ENCODE measurements around the gene EVX2. TPM values are rescaled to one million over a fixed set of nuclear protein-coding genes. Genes with fewer than 3 reads are reported as not detected.

The EVX2 gene
- total and polyA plus RNA-seq, 10 donors: not detected

- no peak overlapping the region for H3K27ac ChIP-seq
- peaks cover 0 to 5% (median 0%) of the 10 kb centered on the region in 8 donors for H3K9me3 ChIP-seq
- intact Hi-C loops (cut with DNase I; ENCODE audit: low total_unique reads): loop anchor here (10.0 kb wide), 1 partner anchor 704 kb away; no protein-coding TSS in a partner anchor
- H3K36me3 ChIP-seq: no peaks in the 10 kb centered on the region
- DNase-seq: no peak
- H3K4me3 ChIP-seq: no peak overlapping the region
- H3K4me1 ChIP-seq: peaks cover 10 to 43% (median 25%) of the 10 kb centered on the region in 6 donors
- H3K27me3 ChIP-seq (replicated peaks in 1 of 7): peaks cover 20 to 100% (median 97%) of the 10 kb centered on the region in 7 donors
- 3 to 4% (median 3%) methylated on average over 16 of the region's 16 CpGs for WGBS, 5 donors
- TF ChIP-seq POLR2A (IDR thresholded peaks at IDR 0.05): no peak
- peak in 2 of 3 donors; percentile 30 to 38 for TF ChIP-seq POLR2AphosphoS5 (IDR thresholded peaks at IDR 0.05)
- TF ChIP-seq CTCF (IDR thresholded peaks at IDR 0.05 in 8 of 11, conservative IDR thresholded peaks at IDR 0.05 in 3 of 11): peak in 7 of 11 experiments; percentile 33 to 52 (median 40)
Measured at GRCh38 chr2:176111309-176111663, 27.5 kb upstream of the EVX2 start.

- Histone ChIP-seq H3K4me3 (no peak overlapping the region), H3K27me3 (replicated peaks in 1 of 7) (peaks cover 20 to 100% (median 97%) of the 10 kb centered on the region in 7 donors), H3K27ac (no peak overlapping the region), H3K4me1 (peaks cover 10 to 43% (median 27%) of the 10 kb centered on the region in 6 donors), H3K36me3 (no peaks in the 10 kb centered on the region), H3K9me3 (peaks cover 0 to 5% (median 0%) of the 10 kb centered on the region in 8 donors)
- intact Hi-C loops (cut with DNase I; ENCODE audit: low total_unique reads): loop anchor here (10.0 kb wide), 1 partner anchor 704 kb away; no protein-coding TSS in a partner anchor
- TF ChIP-seq CTCF (IDR thresholded peaks at IDR 0.05 in 8 of 11, conservative IDR thresholded peaks at IDR 0.05 in 3 of 11) (no peak), POLR2AphosphoS5 (IDR thresholded peaks at IDR 0.05) (no peak), POLR2A (IDR thresholded peaks at IDR 0.05) (no peak)
- 19 to 29% (median 20%) methylated on average over 7 of the region's 7 CpGs for WGBS, 5 donors
- DNase-seq: no peak
Measured at GRCh38 chr2:176110415-176111308, 26.9 kb upstream of the EVX2 start.

- Histone ChIP-seq H3K36me3 (no peaks in the 10 kb centered on the region), H3K4me1 (peaks cover 10 to 49% (median 29%) of the 10 kb centered on the region in 6 donors), H3K27ac (no peak overlapping the region), H3K27me3 (replicated peaks in 1 of 7) (peaks cover 23 to 100% (median 97%) of the 10 kb centered on the region in 7 donors), H3K4me3 (no peak overlapping the region), H3K9me3 (peaks cover 0 to 5% (median 0%) of the 10 kb centered on the region in 8 donors)
- intact Hi-C loops (cut with DNase I; ENCODE audit: low total_unique reads): loop anchor here (10.0 kb wide), 1 partner anchor 705 kb away; no protein-coding TSS in a partner anchor
- no peak for TF ChIP-seq POLR2A (IDR thresholded peaks at IDR 0.05)
- no peak for TF ChIP-seq CTCF (IDR thresholded peaks at IDR 0.05 in 8 of 11, conservative IDR thresholded peaks at IDR 0.05 in 3 of 11)
- TF ChIP-seq POLR2AphosphoS5 (IDR thresholded peaks at IDR 0.05): no peak
- WGBS, 5 donors: 15 to 22% (median 18%) methylated on average over 4 of the region's 4 CpGs
- DNase-seq: no peak
Measured at GRCh38 chr2:176109946-176110345, 26.2 kb upstream of the EVX2 start.
